Ovary (tissue), 3 donors: ENCODE data around the gene GALNT17.

ENCODE experiments used
- CTCF ChIP-seq, 3 donors: fragments of 450-650 bp in 2 of 3; fragments of 200-600 bp in 1 of 3; IDR thresholded peaks; one replicate each; pipeline versions ENCODE4 v1.5.1 to v1.8.0; 2016 to 2022; ENCODE audit warnings: antibody characterized with exemption in 3 of 3, mild to moderate bottlenecking in 1 of 3
- EP300 ChIP-seq: sonication (generic); formaldehyde crosslinking; IDR thresholded peaks from one replicate; pipeline ENCODE4 v1.6.1; 2017; ENCODE audit warnings: antibody characterized with exemption
- POLR2A ChIP-seq: fragments of 450-650 bp; IDR thresholded peaks from one replicate; pipeline ENCODE4 v1.6.1; 2017; ENCODE audit warnings: antibody characterized with exemption, mild to moderate bottlenecking, moderate library complexity
- donor health status: DM: no; HTN: no; CAD: no.

DNA sequence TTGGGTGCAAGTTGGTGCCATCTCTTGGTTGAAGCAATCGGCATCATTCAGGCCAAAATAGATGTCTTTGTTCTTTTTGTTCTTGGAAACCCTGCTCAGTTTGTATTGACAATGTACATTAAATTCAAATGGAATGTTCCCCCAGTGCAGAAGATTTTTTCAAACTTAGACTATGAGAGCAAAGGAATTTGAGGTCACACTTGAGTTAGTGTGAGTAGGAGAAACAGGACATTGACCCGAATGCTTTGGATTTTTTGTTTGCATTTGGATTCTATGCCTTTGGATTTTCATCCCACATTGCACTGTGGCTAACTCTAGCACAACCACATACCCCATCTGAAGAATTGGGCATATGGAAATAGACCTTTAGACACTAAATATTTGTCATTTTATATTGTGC lies 480.0 kb downstream of the GALNT17 start:
- TF ChIP-seq CTCF (IDR thresholded peaks at IDR 0.05) (no peak), POLR2A (no peak), EP300 (no peak)
